ENCODE data around the gene HNRNPM.
A peak's percentile ranks its signal among the peaks of the same experiment; 100 is the strongest.
"Not testable (repeated sequence)": the region's sequence is repeated elsewhere in the genome, so short reads cannot be mapped to it uniquely, and the experiment has no call there.

Gene HNRNPM

GRCh38 chr19:8444677-8445487, at the start of gene HNRNPM:
HNRNPM (plus strand) TSS chr19:8444975; CDS start chr19:8444999, 24 bp downstream.
- DNase-seq: peak; percentile 98

- no peak for DNase-seq
Measured at GRCh38 chr19:8395621-8396082, 49.1 kb upstream of the HNRNPM start.

GRCh38 chr19:8396185-8396562, 48.6 kb upstream of the HNRNPM start:
- no peak for DNase-seq

GRCh38 chr19:8396563-8397203, 48.1 kb upstream of the HNRNPM start:
- DNase-seq: no peak

- DNase-seq: no peak
Measured at GRCh38 chr19:8397271-8397670, 47.5 kb upstream of the HNRNPM start.

- no peak for DNase-seq
Measured at GRCh38 chr19:8397746-8398310, 46.9 kb upstream of the HNRNPM start.

- no peak for DNase-seq
Measured at GRCh38 chr19:8398311-8398771, 46.4 kb upstream of the HNRNPM start.

GRCh38 chr19:8399681-8400188, 45.0 kb upstream of the HNRNPM start:
- no peak for DNase-seq

- no peak for DNase-seq
Measured at GRCh38 chr19:8401981-8402411, 42.8 kb upstream of the HNRNPM start.

- DNase-seq: no peak
Measured at GRCh38 chr19:8403098-8403819, 41.5 kb upstream of the HNRNPM start.

GRCh38 chr19:8403820-8404109, 41.0 kb upstream of the HNRNPM start:
- no peak for DNase-seq

- no peak for DNase-seq
Measured at GRCh38 chr19:8404391-8405151, 40.2 kb upstream of the HNRNPM start.

- not testable (repeated sequence) for DNase-seq
Measured at GRCh38 chr19:8410718-8411117, 34.1 kb upstream of the HNRNPM start.

GRCh38 chr19:8412783-8413628, 31.8 kb upstream of the HNRNPM start, which contains the start of gene MARCHF2:
MARCHF2 (plus strand) TSS chr19:8413305; CDS start chr19:8421841, 8,536 bp downstream.
- DNase-seq: peak; percentile 94

GRCh38 chr19:8413629-8413995, 31.2 kb upstream of the HNRNPM start:
- no peak for DNase-seq

GRCh38 chr19:8416796-8417195, 28.0 kb upstream of the HNRNPM start:
- no peak for DNase-seq

- DNase-seq: no peak
Measured at GRCh38 chr19:8421484-8422461, 23.0 kb upstream of the HNRNPM start.

- DNase-seq: no peak
Measured at GRCh38 chr19:8423817-8424223, 21.0 kb upstream of the HNRNPM start.

- not testable (repeated sequence) for DNase-seq
Measured at GRCh38 chr19:8425331-8425730, 19.4 kb upstream of the HNRNPM start.

- DNase-seq: no peak
Measured at GRCh38 chr19:8426283-8426682, 18.5 kb upstream of the HNRNPM start.

All from NCI-H2107 (cell line).